ENCODE data around the gene GRIK1.

The GRIK1 gene

GRCh38 chr21:29601047-29601446 is 338.7 kb downstream of the GRIK1 start:
- ATAC-seq (no peak), DNase-seq (ENCODE audit: low spot score in 2 of 2) (no peak)
- Mint-ChIP-seq H3K36me3 (no peaks in the 10 kb centered on the region), H3K4me1 (no peaks in the 10 kb centered on the region), H3K9me3 (no peaks in the 10 kb centered on the region), H3K27ac (no peak overlapping the region), H3K4me3 (no peak overlapping the region)

- no peak for ATAC-seq
- peaks cover 2% of the 10 kb centered on the region for H3K9me3 Mint-ChIP-seq
- no peaks in the 10 kb centered on the region for H3K4me1 Mint-ChIP-seq
- DNase-seq (ENCODE audit: low spot score in 2 of 2) = no peak
- no peak overlapping the region for H3K27ac Mint-ChIP-seq
- H3K36me3 Mint-ChIP-seq = no peaks in the 10 kb centered on the region
- H3K4me3 Mint-ChIP-seq = no peak overlapping the region
Measured at GRCh38 chr21:29586696-29587095, 353.1 kb downstream of the GRIK1 start.

GRCh38 chr21:29585462-29585861 is 354.3 kb downstream of the GRIK1 start:
- ATAC-seq = no peak
- H3K4me1 Mint-ChIP-seq = no peaks in the 10 kb centered on the region
- H3K9me3 Mint-ChIP-seq = peaks cover 2% of the 10 kb centered on the region
- DNase-seq (ENCODE audit: low spot score in 2 of 2) = no peak
- H3K27ac Mint-ChIP-seq = no peak overlapping the region
- H3K36me3 Mint-ChIP-seq = no peaks in the 10 kb centered on the region
- H3K4me3 Mint-ChIP-seq = no peak overlapping the region

GRCh38 chr21:29583424-29583924 is 356.3 kb downstream of the GRIK1 start:
- no peak overlapping the region for H3K27ac Mint-ChIP-seq

GRCh38 chr21:29582855-29583254 is 356.9 kb downstream of the GRIK1 start:
- no peaks in the 10 kb centered on the region for H3K36me3 Mint-ChIP-seq
- ATAC-seq (no peak), DNase-seq (ENCODE audit: low spot score in 2 of 2) (no peak)
- H3K4me1 Mint-ChIP-seq = no peaks in the 10 kb centered on the region
- no peaks in the 10 kb centered on the region for H3K9me3 Mint-ChIP-seq
- no peak overlapping the region for H3K4me3 Mint-ChIP-seq
- H3K27ac Mint-ChIP-seq = no peak overlapping the region

More at GRCh38 chr21:29583424-29583924, 356.3 kb downstream of the GRIK1 start:
- H3K4me1 Mint-ChIP-seq = no peaks in the 10 kb centered on the region
- DNase-seq (ENCODE audit: low spot score in 2 of 2) = no peak
- ATAC-seq = no peak
- H3K9me3 Mint-ChIP-seq = no peaks in the 10 kb centered on the region
- H3K4me3 Mint-ChIP-seq = no peak overlapping the region
- no peaks in the 10 kb centered on the region for H3K36me3 Mint-ChIP-seq

GRCh38 chr21:29581393-29581792 is 358.4 kb downstream of the GRIK1 start:
- H3K4me3 Mint-ChIP-seq = no peak overlapping the region
- ATAC-seq (peak; percentile 70), DNase-seq (ENCODE audit: low spot score in 2 of 2) (no peak)
- no peaks in the 10 kb centered on the region for H3K9me3 Mint-ChIP-seq
- no peak overlapping the region for H3K27ac Mint-ChIP-seq
- H3K36me3 Mint-ChIP-seq = no peaks in the 10 kb centered on the region
- no peaks in the 10 kb centered on the region for H3K4me1 Mint-ChIP-seq

GRCh38 chr21:29580732-29581285 is 359.0 kb downstream of the GRIK1 start:
- Mint-ChIP-seq H3K27ac (no peak overlapping the region), H3K9me3 (no peaks in the 10 kb centered on the region), H3K4me1 (no peaks in the 10 kb centered on the region), H3K36me3 (no peaks in the 10 kb centered on the region), H3K4me3 (no peak overlapping the region)
- DNase-seq (ENCODE audit: low spot score in 2 of 2) = no peak
- ATAC-seq = no peak

- no peak overlapping the region for H3K4me3 Mint-ChIP-seq
- H3K36me3 Mint-ChIP-seq = no peaks in the 10 kb centered on the region
- ATAC-seq (no peak), DNase-seq (ENCODE audit: low spot score in 2 of 2) (no peak)
- no peak overlapping the region for H3K27ac Mint-ChIP-seq
- no peaks in the 10 kb centered on the region for H3K9me3 Mint-ChIP-seq
- no peaks in the 10 kb centered on the region for H3K4me1 Mint-ChIP-seq
Measured at GRCh38 chr21:29578306-29578705, 361.5 kb downstream of the GRIK1 start.

GRCh38 chr21:29571949-29572348 is 367.8 kb downstream of the GRIK1 start:
- Mint-ChIP-seq H3K27ac (no peak overlapping the region), H3K4me3 (no peak overlapping the region), H3K36me3 (no peaks in the 10 kb centered on the region), H3K9me3 (no peaks in the 10 kb centered on the region), H3K4me1 (no peaks in the 10 kb centered on the region)
- DNase-seq (ENCODE audit: low spot score in 2 of 2) = no peak
- no peak for ATAC-seq

- DNase-seq (ENCODE audit: low spot score in 2 of 2) = no peak
- ATAC-seq = no peak
- no peaks in the 10 kb centered on the region for H3K36me3 Mint-ChIP-seq
- H3K27ac Mint-ChIP-seq = no peak overlapping the region
- no peaks in the 10 kb centered on the region for H3K4me1 Mint-ChIP-seq
- H3K9me3 Mint-ChIP-seq = no peaks in the 10 kb centered on the region
- H3K4me3 Mint-ChIP-seq = no peak overlapping the region
Measured at GRCh38 chr21:29568020-29568697, 371.6 kb downstream of the GRIK1 start.

- no peak for ATAC-seq
- no peak overlapping the region for H3K27ac Mint-ChIP-seq
- no peaks in the 10 kb centered on the region for H3K4me1 Mint-ChIP-seq
- no peaks in the 10 kb centered on the region for H3K9me3 Mint-ChIP-seq
- DNase-seq (ENCODE audit: low spot score in 2 of 2) = no peak
- no peak overlapping the region for H3K4me3 Mint-ChIP-seq
- no peaks in the 10 kb centered on the region for H3K36me3 Mint-ChIP-seq
Measured at GRCh38 chr21:29557931-29558725, 381.7 kb downstream of the GRIK1 start.

GRCh38 chr21:29557200-29557599 is 382.6 kb downstream of the GRIK1 start:
- DNase-seq (ENCODE audit: low spot score in 2 of 2) (no peak), ATAC-seq (no peak)
- H3K4me1 Mint-ChIP-seq = no peaks in the 10 kb centered on the region
- no peaks in the 10 kb centered on the region for H3K36me3 Mint-ChIP-seq
- H3K4me3 Mint-ChIP-seq = no peak overlapping the region
- no peak overlapping the region for H3K27ac Mint-ChIP-seq
- no peaks in the 10 kb centered on the region for H3K9me3 Mint-ChIP-seq

GRCh38 chr21:29555601-29556000 is 384.2 kb downstream of the GRIK1 start:
- Mint-ChIP-seq H3K36me3 (no peaks in the 10 kb centered on the region), H3K9me3 (no peaks in the 10 kb centered on the region), H3K27ac (no peak overlapping the region), H3K4me1 (no peaks in the 10 kb centered on the region), H3K4me3 (no peak overlapping the region)
- ATAC-seq (no peak), DNase-seq (ENCODE audit: low spot score in 2 of 2) (no peak)

- no peak overlapping the region for H3K27ac Mint-ChIP-seq
- no peaks in the 10 kb centered on the region for H3K36me3 Mint-ChIP-seq
- no peaks in the 10 kb centered on the region for H3K9me3 Mint-ChIP-seq
- no peaks in the 10 kb centered on the region for H3K4me1 Mint-ChIP-seq
- ATAC-seq (no peak), DNase-seq (ENCODE audit: low spot score in 2 of 2) (no peak)
- no peak overlapping the region for H3K4me3 Mint-ChIP-seq
Measured at GRCh38 chr21:29550205-29550604, 389.6 kb downstream of the GRIK1 start.

GRCh38 chr21:29549614-29550013 is 390.2 kb downstream of the GRIK1 start:
- H3K4me3 Mint-ChIP-seq = no peak overlapping the region
- H3K36me3 Mint-ChIP-seq = no peaks in the 10 kb centered on the region
- H3K27ac Mint-ChIP-seq = no peak overlapping the region
- H3K9me3 Mint-ChIP-seq = no peaks in the 10 kb centered on the region
- ATAC-seq (no peak), DNase-seq (ENCODE audit: low spot score in 2 of 2) (no peak)
- no peaks in the 10 kb centered on the region for H3K4me1 Mint-ChIP-seq

- no peak overlapping the region for H3K4me3 Mint-ChIP-seq
- H3K27ac Mint-ChIP-seq = no peak overlapping the region
Measured at GRCh38 chr21:29547998-29548397, 391.8 kb downstream of the GRIK1 start.

More at GRCh38 chr21:29547998-29548397, 391.8 kb downstream of the GRIK1 start:
- ATAC-seq (no peak), DNase-seq (ENCODE audit: low spot score in 2 of 2) (no peak)
- Mint-ChIP-seq H3K4me1 (no peaks in the 10 kb centered on the region), H3K9me3 (no peaks in the 10 kb centered on the region), H3K36me3 (no peaks in the 10 kb centered on the region)
